H1 (cell line): ENCODE results near the gene LONP2. TPM values are rescaled to one million over a fixed set of nuclear protein-coding genes. Genes with fewer than 3 reads are reported as not detected.

ENCODE experiments used
- CTCF ChIA-PET: fragments of 300-600 bp; sonication (Branson Sonifier 250); formaldehyde crosslinking; loops from one replicate; lab custom pipeline; 2021; ENCODE audit not compliant: partially characterized antibody; lab: Charles Lee
- POLR2A ChIA-PET: fragments of 300-600 bp; sonication (Branson Sonifier 250); formaldehyde crosslinking; loops from one replicate; lab custom pipeline; 2021; ENCODE audit warnings: inconsistent platforms; ENCODE audit not compliant: partially characterized antibody; lab: Charles Lee
- DNase-seq, 2 experiments: peaks; one replicate each; pipeline versions ENCODE4 v3.0.0 to v3.0.0-alpha.2; 2010 to 2022; ENCODE audit warnings: low spot score in 2 of 2, low read depth in 1 of 2, mixed read lengths in 1 of 2
- FAIRE-seq: peaks from 2 replicates; lab custom pipeline; 2011; peaks lifted over from hg19 to GRCh38; lab: Jason Lieb, UNC
- H2AFZ ChIP-seq: 2 replicates; pipeline ENCODE4 v1.8.1; 2012; ENCODE audit warnings: low read length, inconsistent platforms
- H2AK5ac ChIP-seq: 2 replicates; pipeline ENCODE4 v1.6.1; 2013; ENCODE audit warnings: low read depth, low read length
- H2BK120ac ChIP-seq: replicated peaks from 2 replicates; pipeline ENCODE3; 2013; ENCODE audit warnings: low read depth, low read length, inconsistent platforms
- H2BK12ac ChIP-seq: 2 replicates; pipeline ENCODE4 v1.6.1; 2013; ENCODE audit warnings: low read depth, low read length
- H2BK15ac ChIP-seq: 2 replicates; pipeline ENCODE4 v1.6.1; 2013; ENCODE audit warnings: low read length
- H2BK20ac ChIP-seq: 2 replicates; pipeline ENCODE4 v1.6.1; 2013; ENCODE audit warnings: low read length
- H2BK5ac ChIP-seq: 2 replicates; pipeline ENCODE4 v1.6.1; 2013; ENCODE audit warnings: low read depth, low read length
- H3K14ac ChIP-seq: 2 replicates; pipeline ENCODE4 v1.6.1; 2013; ENCODE audit warnings: inconsistent platforms; ENCODE audit not compliant: insufficient read length
- H3K18ac ChIP-seq: 2 replicates; pipeline ENCODE4 v1.6.1; 2013; ENCODE audit warnings: low read length; ENCODE audit errors: extremely low read depth
- H3K23ac ChIP-seq: 2 replicates; pipeline ENCODE4 v1.6.1; 2013; ENCODE audit warnings: inconsistent platforms; ENCODE audit not compliant: insufficient read length
- H3K23me2 ChIP-seq: 2 replicates; pipeline ENCODE4 v1.6.1; 2013; ENCODE audit warnings: low read depth, low read length
- H3K27ac ChIP-seq: 2 replicates; pipeline ENCODE4 v1.6.1; 2011; ENCODE audit warnings: low read depth, low read length, inconsistent platforms
- H3K27me3 ChIP-seq, 4 experiments: replicated peaks in 1 of 4; 1 replicate in 1 of 4; 2 replicates in 3 of 4; pipeline versions ENCODE4 v1.6.1 to v1.8.1; 2011 to 2013; ENCODE audit warnings: low read length in 3 of 4, mild to moderate bottlenecking in 3 of 4, inconsistent platforms in 2 of 4, mixed read lengths in 2 of 4, moderate library complexity in 1 of 4; ENCODE audit not compliant: control insufficient read depth in 3 of 4, insufficient read depth in 3 of 4; ENCODE audit errors: extremely low read depth in 1 of 4
- H3K36me3 ChIP-seq, 4 experiments: 2 replicates each; pipeline versions ENCODE4 v1.6.1 to v1.8.1; 2011 to 2013; ENCODE audit warnings: mild to moderate bottlenecking in 4 of 4, low read length in 3 of 4, moderate library complexity in 2 of 4, control low read depth in 1 of 4, inconsistent platforms in 1 of 4; ENCODE audit not compliant: insufficient read depth in 4 of 4, control insufficient read depth in 2 of 4
- H3K4ac ChIP-seq: replicated peaks from 2 replicates; pipeline ENCODE3; 2013; ENCODE audit warnings: low read length, low read depth, mixed read lengths, inconsistent platforms; ENCODE audit not compliant: insufficient read length
- H3K4me1 ChIP-seq, 4 experiments: replicated peaks in 1 of 4; 1 replicate in 1 of 4; 2 replicates in 3 of 4; pipeline versions ENCODE4 v1.6.1 to v1.8.1; 2011 to 2013; ENCODE audit warnings: low read length in 3 of 4, inconsistent platforms in 2 of 4, mixed read lengths in 1 of 4; ENCODE audit not compliant: insufficient read depth in 4 of 4, control insufficient read depth in 3 of 4
- H3K4me2 ChIP-seq, 2 experiments: 2 replicates each; pipeline versions ENCODE4 v1.6.1 to v1.8.1; 2011 to 2013; ENCODE audit warnings: low read depth in 2 of 2, low read length in 2 of 2, control low read depth in 1 of 2, inconsistent platforms in 1 of 2, mild to moderate bottlenecking in 1 of 2; ENCODE audit not compliant: insufficient read depth in 1 of 2
- H3K4me3 ChIP-seq, 4 experiments: fragments of 200-600, 300-600 bp in 1 of 4; sonication (generic), shearing (Covaris generic), sonication (Bioruptor Twin) in 1 of 4; 2 replicates each; pipeline versions ENCODE4 v1.5.1 to v1.8.1; 2011 to 2016; ENCODE audit warnings: low read length in 4 of 4, low read depth in 3 of 4, control low read depth in 2 of 4, inconsistent platforms in 2 of 4, mild to moderate bottlenecking in 2 of 4, mixed read lengths in 1 of 4, moderate library complexity in 1 of 4; ENCODE audit not compliant: insufficient read depth in 2 of 4; ENCODE audit errors: extremely low read depth in 1 of 4
- H3K56ac ChIP-seq: replicated peaks from 2 replicates; pipeline ENCODE3; 2013; ENCODE audit warnings: low read depth, mild to moderate bottlenecking, mixed read lengths, low read length, inconsistent platforms; ENCODE audit not compliant: insufficient read length
- H3K79me1 ChIP-seq: 2 replicates; pipeline ENCODE4 v1.6.1; 2013; ENCODE audit warnings: low read depth, low read length, control low read depth
- H3K79me2 ChIP-seq, 2 experiments: 2 replicates each; pipeline versions ENCODE4 v1.6.1 to v1.8.1; 2012 to 2013; ENCODE audit warnings: low read length in 2 of 2, mild to moderate bottlenecking in 2 of 2, inconsistent platforms in 1 of 2; ENCODE audit not compliant: insufficient read depth in 2 of 2, control insufficient read depth in 1 of 2
- H3K9ac ChIP-seq, 4 experiments: replicated peaks in 1 of 4; 1 replicate in 1 of 4; 2 replicates in 3 of 4; pipeline versions ENCODE4 v1.6.1 to v1.8.1; 2011 to 2013; ENCODE audit warnings: low read depth in 3 of 4, low read length in 3 of 4, control low read depth in 2 of 4, mild to moderate bottlenecking in 2 of 4, moderate library complexity in 2 of 4, inconsistent platforms in 1 of 4; ENCODE audit errors: extremely low read depth in 1 of 4
- H3K9me3 ChIP-seq, 2 experiments: 2 replicates each; pipeline versions ENCODE4 v1.6.1 to v1.8.1; 2012 to 2013; ENCODE audit warnings: mild to moderate bottlenecking in 2 of 2, moderate library complexity in 2 of 2, control low read depth in 1 of 2, inconsistent platforms in 1 of 2, low read depth in 1 of 2, low read length in 1 of 2, mixed read lengths in 1 of 2; ENCODE audit not compliant: insufficient read depth in 2 of 2
- H4K20me1 ChIP-seq, 2 experiments: replicated peaks in 1 of 2; 2 replicates each; pipeline versions ENCODE3 to v1.8.1; 2011 to 2013; ENCODE audit warnings: inconsistent platforms in 2 of 2, low read length in 2 of 2, mild to moderate bottlenecking in 1 of 2; ENCODE audit not compliant: insufficient read depth in 2 of 2, control insufficient read depth in 1 of 2
- H4K5ac ChIP-seq: 2 replicates; pipeline ENCODE4 v1.6.1; 2013; ENCODE audit warnings: low read length, low read depth, mixed read lengths, inconsistent platforms; ENCODE audit not compliant: insufficient read length
- H4K8ac ChIP-seq: 2 replicates; pipeline ENCODE4 v1.8.0; 2013; ENCODE audit warnings: mild to moderate bottlenecking, moderate library complexity, low read length, inconsistent platforms; ENCODE audit not compliant: insufficient read depth; ENCODE audit errors: extremely low read depth
- H4K91ac ChIP-seq: replicated peaks from 2 replicates; pipeline ENCODE3; 2013; ENCODE audit warnings: low read length, mixed read lengths, inconsistent platforms; ENCODE audit not compliant: insufficient read length
- CEBPB ChIP-seq: IDR thresholded peaks from 2 replicates; pipeline ENCODE4 v1.6.1; 2012; ENCODE audit warnings: low read depth, low read length
- CHD2 ChIP-seq: IDR thresholded peaks from 2 replicates; pipeline ENCODE4 v1.6.1; 2012; ENCODE audit warnings: low read length, improper control_type of control experiment
- EGR1 ChIP-seq: IDR thresholded peaks from 2 replicates; pipeline ENCODE4 v1.6.1; 2011; ENCODE audit warnings: low read depth, low read length, borderline replicate concordance
- EP300 ChIP-seq, 2 experiments: IDR thresholded peaks; 1 replicate in 1 of 2; 2 replicates in 1 of 2; pipeline ENCODE4 v1.6.1; 2011 to 2012; ENCODE audit warnings: low read depth in 2 of 2, low read length in 2 of 2, mild to moderate bottlenecking in 2 of 2, borderline replicate concordance in 1 of 2, inconsistent platforms in 1 of 2, moderate library complexity in 1 of 2
- GABPA ChIP-seq: IDR thresholded peaks from 2 replicates; pipeline ENCODE4 v1.6.1; 2011; ENCODE audit warnings: mild to moderate bottlenecking, low read length, moderate library complexity, borderline replicate concordance; ENCODE audit not compliant: insufficient read depth
- KDM5A ChIP-seq: fragments of 200-600 bp; IDR thresholded peaks from 2 replicates; pipeline ENCODE4 v1.7.1; 2012; ENCODE audit warnings: mild to moderate bottlenecking, low read length, inconsistent platforms, mixed read lengths
- RFX5 ChIP-seq: IDR thresholded peaks from 2 replicates; pipeline ENCODE4 v1.6.1; 2011; ENCODE audit warnings: low read depth, low read length, improper control_type of control experiment, borderline replicate concordance
- YY1 ChIP-seq: IDR thresholded peaks from 2 replicates; pipeline ENCODE4 v1.6.1; 2011; ENCODE audit warnings: low read depth, mild to moderate bottlenecking, low read length
- WGBS, 2 experiments: shearing (Covaris generic) in 1 of 2; methylation state at CpG; one replicate each; pipeline versions ENCODE4 v1.1.6 to v1.1.7; 2013 to 2015; ENCODE audit warnings: low lambda C conversion rate in 2 of 2, mixed read lengths in 2 of 2, inconsistent platforms in 1 of 2, low coverage in 1 of 2, missing lambda C conversion rate in 1 of 2; ENCODE audit not compliant: insufficient replicate concordance in 2 of 2, insufficient coverage in 1 of 2, insufficient read length in 1 of 2; ENCODE audit errors: extremely low coverage in 1 of 2, missing lambda C conversion rate in 1 of 2; 5-methylcytosine and 5-hydroxymethylcytosine counted together
- polyA plus RNA-seq, 7 experiments: library from polyadenylated mRNA; depleted of rRNA in 3 of 7; stranded (reverse) in 5 of 7; unstranded in 2 of 7; fragments of >200 nt in 5 of 7; fragments of 200-250 nt in 2 of 7; gene quantifications; 1 replicate in 5 of 7; 2 replicates in 1 of 7; 4 replicates in 1 of 7; pipeline versions ENCODE4 v1.2.1 to v1.2.3, GENCODE V29; 2011 to 2013; ENCODE audit warnings: missing spikeins in 2 of 7, mixed read lengths in 2 of 7
- total RNA-seq: library from RNA; stranded (reverse); fragmentation: NEBNext Ultra II Directional; extraction: Animal tissue kit (Norgen Biotek cat#: 25700); gene quantifications from 2 replicates; pipeline ENCODE4 v1.2.1, GENCODE V29; 2021
- TF ChIP-seq, protein P1 (sequence below): IDR thresholded peaks from 2 replicates; pipeline ENCODE4 v1.6.1; 2011; ENCODE audit warnings: low read depth, mild to moderate bottlenecking, low read length; ENCODE audit not compliant: insufficient read depth
- TF ChIP-seq, protein P2 (sequence below): IDR thresholded peaks from 2 replicates; pipeline ENCODE4 v1.6.1; 2011; ENCODE audit warnings: low read length, improper control_type of control experiment

The LONP2 gene
- total and polyA plus RNA-seq, 2 of the 8 experiments (the other 6 are each of a cell fraction or from before 2014, with no cell fraction given): 8.1 to 23.1 TPM

DNA sequence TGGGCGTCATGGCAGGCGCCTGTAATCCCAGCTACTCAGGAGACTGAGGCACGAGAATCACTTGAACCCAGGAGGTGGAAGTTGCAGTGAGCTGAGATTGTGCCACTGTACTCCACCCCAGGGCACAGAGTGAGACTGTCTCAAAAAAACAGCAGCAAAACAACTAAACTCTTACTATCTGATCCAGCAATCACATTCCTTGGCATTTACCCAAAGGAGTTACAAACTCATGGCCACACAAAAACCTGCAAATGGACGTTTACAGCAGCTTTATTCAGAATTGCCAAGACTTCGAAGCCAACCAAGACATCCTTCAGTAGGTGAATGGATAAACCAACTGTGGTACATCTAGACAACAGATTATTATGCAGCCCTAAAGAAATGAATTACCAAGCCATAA is 137.1 kb downstream of the LONP2 start:
- ChIA-PET CTCF (no interaction called here), POLR2A (interaction anchor here (1.3 to 11.9 kb wide), 2 partner anchors 13 to 26 kb away, joined by 4 to 156 read pairs; no protein-coding TSS in a partner anchor)
- no peak overlapping the region for H3K14ac ChIP-seq
- no peak overlapping the region for H3K27ac ChIP-seq
- no peak overlapping the region for H2BK12ac ChIP-seq
- no peaks in the 10 kb centered on the region for H3K9me3 ChIP-seq
- no peak overlapping the region for H2BK15ac ChIP-seq
- no peak overlapping the region for H3K18ac ChIP-seq
- no peak overlapping the region for H4K8ac ChIP-seq
- peaks cover 9% of the 10 kb centered on the region for H3K23me2 ChIP-seq
- H2AK5ac ChIP-seq: no peak overlapping the region
- H2AFZ ChIP-seq: no peak overlapping the region
- no peak overlapping the region for H2BK20ac ChIP-seq
- DNase-seq (no peak), FAIRE-seq (no peak)
- H3K23ac ChIP-seq: no peak overlapping the region
- no peak overlapping the region for H4K5ac ChIP-seq
- H3K9ac ChIP-seq: no peak overlapping the region
- 90% methylated on average over 5 of the region's 5 CpGs; no CpG with 5 or more reads in 1 of the 2 experiments for WGBS, 2 experiments
- H3K4me1 ChIP-seq: peaks cover 0 to 17% (median 12%) of the 10 kb centered on the region in 4 experiments
- H4K91ac ChIP-seq: no peak overlapping the region
- H2BK5ac ChIP-seq: no peak overlapping the region
- no peak overlapping the region for H3K4me3 ChIP-seq
- H3K79me2 ChIP-seq: peaks cover 49 to 84% of the 10 kb centered on the region in 2 experiments
- H3K36me3 ChIP-seq: no peaks in the 10 kb centered on the region
- H3K27me3 ChIP-seq: no peaks in the 10 kb centered on the region
- no peak overlapping the region for H3K56ac ChIP-seq
- no peak overlapping the region for H3K4ac ChIP-seq
- peaks cover 7% of the 10 kb centered on the region in 2 experiments for H4K20me1 ChIP-seq
- H2BK120ac ChIP-seq: no peak overlapping the region
- no peaks in the 10 kb centered on the region; the same call in 1 of the 2 replicates for H3K79me1 ChIP-seq
- H3K4me2 ChIP-seq: no peak overlapping the region
- TF ChIP-seq CHD2 (no peak), EGR1 (no peak), YY1 (no peak), RFX5 (no peak), EP300 (IDR thresholded peaks at IDR 0.05; ENCODE audit: borderline replicate concordance in 1 of 2, low read depth in 2 of 2, low read length in 2 of 2) (no peak), GABPA (no peak), KDM5A (no peak), CEBPB (no peak)
- TF ChIP-seq, protein P1, sequence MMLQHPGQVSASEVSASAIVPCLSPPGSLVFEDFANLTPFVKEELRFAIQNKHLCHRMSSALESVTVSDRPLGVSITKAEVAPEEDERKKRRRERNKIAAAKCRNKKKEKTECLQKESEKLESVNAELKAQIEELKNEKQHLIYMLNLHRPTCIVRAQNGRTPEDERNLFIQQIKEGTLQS: no peak
- TF ChIP-seq, protein P2, sequence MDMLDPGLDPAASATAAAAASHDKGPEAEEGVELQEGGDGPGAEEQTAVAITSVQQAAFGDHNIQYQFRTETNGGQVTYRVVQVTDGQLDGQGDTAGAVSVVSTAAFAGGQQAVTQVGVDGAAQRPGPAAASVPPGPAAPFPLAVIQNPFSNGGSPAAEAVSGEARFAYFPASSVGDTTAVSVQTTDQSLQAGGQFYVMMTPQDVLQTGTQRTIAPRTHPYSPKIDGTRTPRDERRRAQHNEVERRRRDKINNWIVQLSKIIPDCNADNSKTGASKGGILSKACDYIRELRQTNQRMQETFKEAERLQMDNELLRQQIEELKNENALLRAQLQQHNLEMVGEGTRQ: no peak
